HG03060 (cell line): ENCODE results near the gene ZNF699.
"Not testable (repeated sequence)": the region's sequence is repeated elsewhere in the genome, so short reads cannot be mapped to it uniquely, and the experiment has no call there.

Experiments used
- ATAC-seq: cut with Tn5 transposase; IDR thresholded peaks from one replicate; pipeline ENCODE4 v1.9.1; 2021; ENCODE audit warnings: low read depth, moderate number of reproducible peaks; ENCODE audit not compliant: unreplicated experiment

The ZNF699 gene

GRCh38 chr19:9289231-9289884, 20.3 kb downstream of the ZNF699 start:
- ATAC-seq = no peak

- ATAC-seq = not testable (repeated sequence)
These were observed 26.2 kb downstream of the ZNF699 start for GRCh38 chr19:9283485-9283884.

GRCh38 chr19:9251236-9251635, 58.4 kb downstream of the ZNF699 start:
- ATAC-seq = no peak

- ATAC-seq = no peak
These were observed 59.0 kb downstream of the ZNF699 start, which contains the start of gene OR7E24 for GRCh38 chr19:9250630-9251029. TSS of gene OR7E24 (plus strand) at chr19:9250930. CDS start at chr19:9251044, 114 bp downstream.
